NCI-H128 (cell line): ENCODE data around the gene HSH2D.
"Not testable (repeated sequence)": the region's sequence is repeated elsewhere in the genome, so short reads cannot be mapped to it uniquely, and the experiment has no call there.

Source experiments
- DNase-seq: peaks from one replicate; lab custom pipeline; 2025; ENCODE audit not compliant: unreplicated experiment; lab: John Stamatoyannopoulos, UW

The HSH2D gene

DNA sequence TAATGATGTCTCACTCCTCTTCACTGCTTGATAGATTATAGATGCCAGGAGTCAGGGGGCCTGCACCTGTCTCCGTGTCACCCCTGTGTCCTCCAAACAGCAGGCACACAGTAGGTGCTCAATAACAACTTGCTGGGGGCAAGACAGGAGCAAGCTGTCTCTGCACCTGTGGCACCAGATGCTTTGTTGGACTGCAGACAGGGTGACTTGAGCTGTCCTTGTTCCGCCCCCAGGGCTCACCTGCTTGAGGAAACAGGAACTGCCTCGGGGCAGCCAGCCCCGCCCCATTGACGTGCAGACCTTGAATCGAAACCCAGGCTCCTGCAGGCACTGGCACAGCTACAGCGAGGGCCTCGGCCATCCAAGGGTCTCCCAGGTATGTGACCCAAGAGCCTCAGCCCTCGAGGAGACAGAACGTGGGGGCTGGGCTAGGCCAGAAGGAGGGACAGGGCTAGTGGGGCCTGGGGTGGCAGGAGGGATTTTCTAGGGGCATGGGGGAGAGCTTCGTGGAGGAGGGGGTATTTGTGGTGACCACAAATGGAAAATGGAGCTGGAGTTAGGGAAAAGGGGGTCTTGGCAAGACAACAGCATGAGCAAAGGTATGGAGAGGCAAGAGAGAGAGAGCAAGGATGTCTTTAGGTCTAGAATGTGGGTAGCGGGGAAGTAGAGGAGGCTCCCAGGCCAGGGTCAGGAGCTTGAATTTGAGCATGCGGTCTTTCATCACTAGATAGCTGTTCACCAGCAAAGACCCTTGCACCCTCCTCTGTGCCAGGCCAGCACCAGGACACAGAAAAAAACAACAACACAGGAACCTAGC lies at the start of gene HSH2D:
HSH2D (plus strand) TSS at position 287 of the 817 bp plus-strand sequence. CDS start 5,066 bp downstream, outside the sequence.
- DNase-seq = no peak

- DNase-seq = no peak
Measured at GRCh38 chr19:16094360-16095070, 49.0 kb upstream of the HSH2D start.

DNA sequence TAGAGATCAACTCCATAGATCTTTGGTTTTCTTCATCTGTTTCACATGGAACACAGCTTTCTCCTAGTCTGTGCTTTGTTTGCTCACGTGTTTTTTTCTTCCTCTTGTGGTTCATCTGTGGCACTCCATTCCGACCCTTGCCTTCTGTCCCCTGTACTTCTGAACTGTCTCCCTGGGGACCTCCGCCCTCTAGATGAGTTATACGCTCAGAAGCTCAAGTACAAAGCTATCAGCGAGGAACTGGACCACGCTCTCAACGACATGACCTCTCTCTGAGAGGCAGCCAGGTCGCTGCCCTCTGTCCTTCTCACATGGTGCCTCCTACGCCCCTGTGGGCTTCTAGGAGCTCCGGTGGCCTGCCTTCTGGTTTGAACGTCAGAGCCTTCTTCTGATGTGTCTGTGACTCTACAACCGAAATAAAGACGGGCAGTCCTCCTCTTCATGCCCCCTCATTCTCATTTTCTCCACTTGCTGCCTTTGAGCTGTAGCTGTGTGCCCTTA lies 48.4 kb upstream of the HSH2D start:
- no peak for DNase-seq

- no peak for DNase-seq
Measured at GRCh38 chr19:16096280-16096855, 47.1 kb upstream of the HSH2D start.

- no peak for DNase-seq
Measured at GRCh38 chr19:16098416-16098768, 45.1 kb upstream of the HSH2D start.

GRCh38 chr19:16098821-16099220 lies 44.7 kb upstream of the HSH2D start:
- no peak for DNase-seq

- DNase-seq = not testable (repeated sequence)
Measured at GRCh38 chr19:16099314-16099965, 44.0 kb upstream of the HSH2D start.

- no peak for DNase-seq
Measured at GRCh38 chr19:16100524-16100923, 43.0 kb upstream of the HSH2D start.

DNA sequence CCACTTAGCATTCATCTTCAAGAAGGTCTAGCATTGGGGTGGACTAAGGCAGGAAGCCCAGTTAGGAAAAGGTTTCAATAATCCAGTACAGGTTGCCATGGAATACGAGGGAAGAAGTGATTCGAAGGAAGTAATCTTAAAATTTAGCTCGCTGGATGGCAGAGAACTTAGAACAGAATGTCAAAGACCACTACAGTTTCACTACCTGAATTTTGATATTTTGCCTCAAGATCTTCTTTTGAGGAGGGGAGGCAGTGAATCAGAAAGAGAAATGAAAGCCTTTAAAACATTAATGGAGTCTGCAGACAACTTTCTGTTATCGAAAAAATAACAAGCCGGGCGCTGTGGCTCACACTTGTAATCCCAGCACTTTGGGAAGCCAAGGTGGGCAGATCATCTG lies 38.8 kb upstream of the HSH2D start:
- no peak for DNase-seq

DNA sequence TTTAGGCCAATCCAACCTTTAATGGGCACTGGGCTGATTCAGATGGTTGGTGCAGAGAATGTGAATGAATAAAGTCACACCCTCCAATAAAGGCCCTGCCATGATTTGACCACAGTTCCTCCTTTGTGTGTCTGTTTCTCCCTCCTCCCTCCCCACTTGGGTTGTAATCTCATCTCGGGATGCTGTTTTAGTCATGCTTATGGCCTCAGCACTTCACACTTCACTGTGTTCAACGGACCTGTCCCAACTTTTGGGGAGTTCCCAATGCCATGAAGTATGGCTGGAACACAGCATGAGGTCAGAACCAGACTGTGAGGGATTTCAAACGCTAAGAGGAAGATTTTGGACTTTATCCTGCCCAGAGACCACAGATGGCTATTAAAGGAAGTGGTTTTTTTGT lies 37.4 kb upstream of the HSH2D start:
- no peak for DNase-seq

DNA sequence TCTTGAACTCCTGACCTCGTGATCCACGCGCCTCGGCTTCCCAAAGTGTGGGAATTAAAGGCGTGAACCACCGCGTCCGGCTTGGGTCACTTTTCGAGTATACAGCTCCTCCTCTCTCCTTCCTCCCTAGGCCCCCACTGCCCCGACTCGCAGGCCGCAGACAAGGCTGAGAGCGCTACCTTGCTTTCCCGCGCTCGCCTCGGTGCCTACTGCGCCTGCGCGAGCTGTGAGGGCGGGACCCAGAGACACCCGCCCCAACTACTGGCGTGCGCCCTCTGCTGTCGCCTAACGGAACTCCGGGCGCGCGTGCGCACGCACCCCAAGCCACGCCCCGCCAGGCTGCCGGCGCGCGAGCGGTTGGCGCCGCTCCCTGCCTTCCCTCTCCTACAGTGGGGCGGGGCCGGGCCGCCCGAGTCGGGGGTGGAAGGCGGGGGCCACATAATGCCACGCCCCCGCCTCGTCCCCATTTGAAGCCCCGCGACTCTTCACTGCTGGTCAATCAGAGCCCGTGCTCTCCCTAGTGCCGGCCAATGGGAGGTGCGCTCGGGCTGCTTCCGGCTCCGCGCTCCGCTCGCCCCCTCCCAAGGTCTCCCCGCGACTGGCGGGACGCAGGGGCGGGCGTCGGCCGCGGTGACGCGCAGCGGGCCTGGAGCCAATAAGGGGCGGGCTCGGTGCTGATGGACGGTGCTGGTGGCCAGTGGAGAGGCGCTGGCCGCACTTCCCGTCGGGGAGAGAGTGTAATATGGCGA lies 32.2 kb upstream of the HSH2D start, which contains the start of gene RAB8A:
RAB8A (plus strand) TSS at position 730 of the 749 bp plus-strand sequence; CDS start at position 743, 13 bp downstream.
- peak; percentile 98 for DNase-seq

DNA sequence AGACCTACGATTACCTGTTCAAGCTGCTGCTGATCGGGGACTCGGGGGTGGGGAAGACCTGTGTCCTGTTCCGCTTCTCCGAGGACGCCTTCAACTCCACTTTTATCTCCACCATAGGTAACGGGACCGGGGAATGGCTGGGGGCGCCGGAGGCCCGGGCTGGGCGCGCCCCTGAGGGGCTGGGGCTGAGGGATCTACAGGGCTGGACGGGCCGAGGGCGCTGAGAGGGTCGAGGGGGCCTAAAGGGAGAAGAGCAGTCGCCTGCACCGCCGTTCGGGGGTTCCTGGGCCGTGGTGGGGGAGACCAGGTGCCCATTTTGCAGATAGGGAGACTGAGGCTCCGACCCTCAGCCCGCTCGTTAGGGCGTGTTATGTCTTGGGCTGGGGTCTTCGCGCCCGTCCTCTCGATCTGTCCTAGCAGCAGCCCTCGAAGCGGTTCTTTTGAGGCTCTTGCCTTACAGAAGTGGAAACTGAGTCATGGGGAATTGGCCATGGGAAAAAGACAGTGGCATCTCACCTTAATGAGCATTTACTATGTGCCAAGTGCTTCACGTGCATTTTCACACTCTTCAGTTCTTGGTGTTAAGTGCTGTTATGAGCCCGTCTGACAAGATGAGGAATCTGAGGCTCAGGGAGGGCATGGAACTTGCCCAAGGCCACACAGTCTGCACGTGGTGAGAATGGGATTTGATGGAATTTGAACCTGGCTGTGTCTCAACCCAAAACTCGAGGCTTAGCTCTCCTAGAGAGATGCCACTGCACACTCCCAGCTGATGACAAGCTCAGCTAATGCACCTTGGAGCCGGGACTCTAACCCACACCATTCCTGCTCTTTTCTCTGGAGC lies 31.4 kb upstream of the HSH2D start:
- DNase-seq = no peak

DNA sequence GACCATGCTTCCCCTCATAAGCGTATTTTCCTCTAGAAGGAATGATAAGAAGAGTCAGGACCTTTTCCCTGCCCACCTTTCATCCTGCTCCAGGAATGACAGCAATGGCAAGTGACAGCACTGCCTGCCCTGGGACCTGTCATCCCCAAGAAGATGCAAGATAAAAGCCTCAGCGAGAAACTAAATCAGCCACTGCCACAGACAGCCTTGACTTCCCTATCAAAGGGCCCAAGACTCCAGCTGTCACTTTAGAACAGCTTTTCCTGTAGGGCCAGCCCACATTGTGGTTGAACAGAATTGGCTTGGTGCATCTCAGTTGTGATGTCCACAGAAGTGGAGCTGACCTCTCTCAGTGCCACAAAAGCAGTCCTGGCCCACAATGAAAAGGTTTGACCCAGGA lies 30.7 kb upstream of the HSH2D start:
- DNase-seq = no peak

- no peak for DNase-seq
Measured at GRCh38 chr19:16113727-16114126, 29.8 kb upstream of the HSH2D start.

DNA sequence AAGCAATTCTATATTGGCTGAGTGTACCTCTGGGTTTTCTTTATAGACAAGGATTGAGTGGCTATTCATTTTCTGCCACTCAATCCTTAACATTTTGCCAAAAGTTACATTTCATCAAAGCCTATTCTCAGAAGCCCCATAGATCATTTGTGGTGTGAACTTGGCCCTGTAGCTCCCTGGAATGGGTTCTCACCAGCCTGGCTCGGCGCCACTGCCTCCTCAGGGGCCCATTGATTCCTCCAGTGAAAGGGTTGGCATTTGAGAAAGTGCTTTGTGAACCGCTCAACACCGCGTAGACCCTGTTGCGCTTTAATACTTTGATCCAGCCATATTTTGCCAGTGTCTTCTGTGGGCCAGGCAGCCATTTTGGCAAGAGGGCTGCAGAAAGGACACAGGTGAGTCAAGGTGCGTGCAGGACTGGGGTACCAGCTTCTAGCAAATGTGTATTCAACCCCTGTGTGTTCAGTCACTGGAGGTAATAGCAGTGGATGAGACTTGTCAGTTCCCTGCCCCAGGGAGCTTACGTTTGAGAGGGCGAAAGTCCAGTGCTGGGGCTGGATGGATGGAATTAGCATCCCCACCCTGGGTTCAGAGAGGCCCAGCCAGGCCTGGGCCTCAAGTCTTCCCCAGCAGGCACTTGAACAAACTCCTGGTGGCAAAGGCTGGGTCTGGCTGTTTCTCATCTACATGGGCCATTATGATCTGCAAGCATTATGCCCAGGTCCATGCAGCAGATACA lies 28.0 kb upstream of the HSH2D start:
- no peak for DNase-seq

- DNase-seq = no peak
Measured at GRCh38 chr19:16116067-16116466, 27.4 kb upstream of the HSH2D start.

DNA sequence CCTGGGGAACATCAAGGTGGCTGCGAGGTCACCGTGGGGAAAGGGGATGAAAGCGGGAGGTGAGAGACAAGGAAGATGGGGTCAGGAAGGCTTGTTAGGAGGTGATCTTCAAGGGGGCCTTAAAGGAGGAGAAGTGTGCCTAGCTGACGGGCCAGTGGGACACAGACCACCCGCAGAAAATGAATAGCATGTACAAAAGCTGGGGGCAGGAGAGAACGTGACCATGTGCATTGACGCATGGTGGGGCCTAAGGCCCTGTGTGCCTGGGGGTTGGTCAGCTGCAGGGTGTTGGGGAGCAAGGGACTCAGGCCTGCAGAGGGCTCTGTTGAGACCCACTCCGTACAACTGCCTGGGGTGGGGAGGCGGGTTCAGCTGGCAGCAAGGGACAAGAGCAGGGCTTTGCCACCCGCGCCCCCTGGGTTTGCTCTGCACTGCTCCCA lies 25.9 kb upstream of the HSH2D start:
- no peak for DNase-seq

- no peak for DNase-seq
Measured at GRCh38 chr19:16118489-16119033, 24.9 kb upstream of the HSH2D start.
